Stimulated activated CD8-positive, alpha-beta memory T cell treated with anti-CD3 and anti-CD28 coated beads, Interleukin-4, amount 100 ng/mL, for 4 hours (primary cell): ENCODE results near the gene ITM2B.

Source experiments
- DNase-seq, 2 donors: peaks; one replicate each; pipeline ENCODE4 v3.0.0-alpha.2; 2020; ENCODE audit warnings: low read depth in 2 of 2, low spot score in 1 of 2

ITM2B gene

DNA sequence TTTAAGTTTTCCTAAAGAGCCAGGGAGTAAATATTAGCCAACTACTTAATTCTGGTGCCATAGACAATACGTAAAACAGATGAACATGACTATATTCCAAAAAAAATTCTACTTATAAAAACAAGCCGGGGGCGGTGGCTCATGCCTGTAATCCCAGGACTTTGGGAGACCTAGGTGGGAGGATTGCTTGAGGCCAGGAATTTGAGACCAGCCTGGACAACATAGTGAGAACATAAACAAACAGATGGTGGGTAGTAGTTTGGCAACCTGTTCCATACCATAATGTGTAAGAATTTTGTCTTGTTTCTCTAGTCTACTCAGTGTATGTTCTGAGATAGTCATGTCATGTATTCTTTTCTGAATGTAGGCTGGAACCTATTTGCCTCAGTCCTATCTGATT, 25.4 kb downstream of the ITM2B start:
- DNase-seq: no peak

DNA sequence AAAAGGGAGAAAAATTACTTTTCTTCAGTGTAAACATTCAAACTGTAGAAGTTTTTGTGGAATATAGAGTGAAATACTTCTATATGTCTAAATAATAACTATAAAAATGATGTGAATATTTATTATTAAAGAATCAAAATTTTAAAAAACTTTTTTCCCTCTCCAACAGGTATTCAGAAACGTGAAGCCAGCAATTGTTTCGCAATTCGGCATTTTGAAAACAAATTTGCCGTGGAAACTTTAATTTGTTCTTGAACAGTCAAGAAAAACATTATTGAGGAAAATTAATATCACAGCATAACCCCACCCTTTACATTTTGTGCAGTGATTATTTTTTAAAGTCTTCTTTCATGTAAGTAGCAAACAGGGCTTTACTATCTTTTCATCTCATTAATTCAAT, 28.0 kb downstream of the ITM2B start:
- no peak for DNase-seq

DNA sequence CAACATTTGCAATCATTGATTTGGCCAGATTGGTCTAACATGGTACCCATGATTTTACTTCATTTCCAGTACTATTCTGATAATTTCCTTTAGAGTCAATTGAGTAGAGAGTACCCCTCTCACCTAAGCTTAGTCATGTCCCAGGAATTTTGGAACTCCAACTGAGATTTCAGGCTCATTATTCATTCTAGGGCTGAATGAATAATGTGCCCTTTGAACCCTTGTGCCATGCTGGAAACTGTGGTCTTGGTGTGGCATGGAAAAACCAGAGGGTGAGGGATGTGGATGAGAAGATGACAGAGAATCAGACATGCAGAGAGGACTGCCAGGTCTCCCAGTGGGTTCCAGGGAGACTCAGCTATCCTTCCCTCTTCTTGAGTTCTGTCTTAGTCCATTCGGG, 30.2 kb downstream of the ITM2B start:
- DNase-seq: no peak

GRCh38 chr13:48264058-48264457, 31.1 kb downstream of the ITM2B start:
- DNase-seq: no peak

GRCh38 chr13:48265217-48265815, 32.3 kb downstream of the ITM2B start:
- DNase-seq: no peak

DNA sequence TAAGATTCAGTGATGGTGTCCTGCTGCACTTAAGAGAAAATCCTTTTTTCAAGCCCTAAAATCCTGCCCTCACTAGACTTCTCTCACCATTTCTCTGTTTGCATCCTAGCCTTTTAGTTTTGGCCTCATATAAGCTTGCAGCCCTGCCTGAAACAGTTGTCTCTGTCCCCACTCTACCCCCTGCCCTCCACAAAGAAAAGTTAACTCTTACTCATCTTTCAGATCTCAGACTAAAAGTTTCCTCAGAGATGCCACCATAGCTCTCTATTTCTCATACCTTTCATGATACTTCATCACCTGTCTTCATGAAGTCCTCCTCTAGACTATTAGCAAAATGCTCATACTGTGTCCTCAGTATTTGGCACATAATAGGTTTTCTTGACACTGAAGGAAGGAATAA, 33.1 kb downstream of the ITM2B start:
- no peak for DNase-seq

DNA sequence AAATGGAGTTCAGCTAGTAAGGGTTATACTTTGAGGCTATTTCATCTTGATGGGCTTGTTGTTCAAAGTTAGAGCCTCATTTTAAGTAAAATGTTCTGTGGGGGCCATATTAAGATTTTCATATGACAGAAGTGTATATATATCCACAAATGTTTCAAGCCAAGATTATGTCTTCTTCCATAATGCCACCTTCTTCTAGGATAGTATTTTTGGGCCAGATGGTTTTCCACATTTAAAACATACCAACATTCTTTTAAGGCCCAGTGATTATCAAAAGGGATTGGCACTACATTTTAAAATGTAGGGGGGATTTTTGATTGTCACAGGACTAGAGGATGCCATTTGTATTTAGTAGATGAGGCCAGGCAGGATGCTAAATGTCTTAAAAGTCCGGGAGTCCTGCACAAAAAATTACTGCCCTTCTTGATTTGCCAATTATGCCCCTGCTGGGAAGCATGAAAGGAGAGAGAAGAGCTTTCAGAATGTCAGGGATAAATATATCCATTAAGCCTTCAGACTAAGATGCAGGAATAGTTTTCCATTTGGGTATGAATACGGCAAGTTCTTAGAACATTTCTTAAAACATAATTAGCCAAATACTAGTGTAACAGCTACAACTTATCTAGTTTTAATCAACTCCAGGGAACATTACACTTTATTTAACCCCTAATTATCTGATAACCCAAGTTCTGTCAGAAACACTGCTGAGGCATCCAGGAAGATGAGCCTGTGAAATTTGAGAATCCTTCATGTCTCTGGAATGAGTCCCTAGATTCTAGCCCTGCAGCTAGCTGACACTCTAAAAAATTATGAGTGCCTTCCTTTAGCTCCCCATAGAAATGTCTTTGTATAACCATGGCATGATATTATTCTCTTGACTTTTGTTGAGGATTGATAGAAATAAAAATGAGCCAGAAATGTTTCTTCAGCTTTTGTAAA, 34.0 kb downstream of the ITM2B start:
- DNase-seq: no peak

- no peak for DNase-seq
Measured at GRCh38 chr13:48268019-48268418, 35.0 kb downstream of the ITM2B start.

GRCh38 chr13:48273346-48273745, 40.3 kb downstream of the ITM2B start:
- DNase-seq: no peak

DNA sequence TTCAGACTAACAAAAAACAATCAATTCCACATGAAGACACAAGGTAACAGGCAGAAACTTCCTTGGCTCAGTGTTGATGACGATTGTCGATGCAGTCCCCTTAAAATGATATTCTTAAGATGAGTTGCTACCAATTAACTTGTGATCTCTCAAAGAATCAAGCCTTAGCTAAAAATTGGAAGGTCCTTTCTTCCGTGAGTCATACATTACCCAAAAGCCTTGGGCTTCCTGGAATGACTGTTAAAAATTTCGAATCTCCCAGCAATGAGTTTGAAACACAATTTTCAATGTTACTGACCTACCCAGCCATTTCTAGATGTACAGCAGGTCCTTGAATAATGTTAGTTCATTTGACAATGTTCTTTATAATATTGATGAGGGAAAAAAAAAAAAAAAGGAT, 42.5 kb downstream of the ITM2B start:
- no peak for DNase-seq

- no peak for DNase-seq
Measured at GRCh38 chr13:48278806-48279205, 45.8 kb downstream of the ITM2B start.

DNA sequence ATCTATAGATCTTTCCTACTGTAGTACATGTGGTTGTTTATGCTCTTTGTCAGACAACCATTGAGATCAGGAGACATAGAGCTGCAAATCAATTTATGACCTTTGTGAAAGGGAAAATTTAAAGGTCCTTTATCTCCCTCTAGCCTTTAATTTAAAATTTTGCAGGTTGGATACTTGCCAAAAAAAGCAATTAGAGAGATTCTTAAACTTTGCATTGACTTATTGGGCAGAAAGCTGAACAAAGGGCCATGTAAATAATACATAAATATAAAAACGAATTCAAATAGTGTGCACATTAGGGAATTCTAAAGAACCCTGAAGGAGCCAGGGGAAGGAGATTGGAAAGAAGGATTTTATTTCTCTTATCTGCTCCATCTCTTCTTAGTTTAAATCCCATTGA, 48.5 kb downstream of the ITM2B start:
- no peak for DNase-seq

GRCh38 chr13:48291730-48292129, 58.7 kb downstream of the ITM2B start:
- DNase-seq: no peak

DNA sequence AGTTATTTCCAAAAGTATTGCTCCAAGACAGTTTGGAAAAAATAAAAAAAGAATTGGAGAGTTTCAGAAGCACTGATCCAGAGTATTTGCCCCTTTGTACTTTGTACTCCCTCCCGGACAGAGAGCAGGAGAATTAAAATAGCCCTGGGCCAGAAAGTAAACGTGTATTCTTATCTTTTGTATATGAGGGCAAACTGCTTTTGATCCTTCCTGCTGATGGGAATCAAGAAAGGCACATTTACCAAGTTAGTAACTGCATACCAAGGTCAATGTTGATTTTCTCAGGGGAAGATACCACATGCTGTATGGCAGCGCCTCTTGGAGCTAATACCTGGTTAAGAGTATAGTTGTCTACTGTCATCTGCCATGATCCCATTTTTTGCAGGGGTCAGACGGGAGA, 59.6 kb downstream of the ITM2B start:
- no peak for DNase-seq

GRCh38 chr13:48294653-48295052, 61.6 kb downstream of the ITM2B start:
- DNase-seq: no peak

- DNase-seq: no peak
Measured at GRCh38 chr13:48295271-48295670, 62.3 kb downstream of the ITM2B start.

GRCh38 chr13:48296528-48296927, 63.5 kb downstream of the ITM2B start:
- no peak for DNase-seq

GRCh38 chr13:48297131-48297786, 64.3 kb downstream of the ITM2B start:
- no peak for DNase-seq

- DNase-seq: no peak
Measured at GRCh38 chr13:48299591-48299990, 66.6 kb downstream of the ITM2B start.

DNA sequence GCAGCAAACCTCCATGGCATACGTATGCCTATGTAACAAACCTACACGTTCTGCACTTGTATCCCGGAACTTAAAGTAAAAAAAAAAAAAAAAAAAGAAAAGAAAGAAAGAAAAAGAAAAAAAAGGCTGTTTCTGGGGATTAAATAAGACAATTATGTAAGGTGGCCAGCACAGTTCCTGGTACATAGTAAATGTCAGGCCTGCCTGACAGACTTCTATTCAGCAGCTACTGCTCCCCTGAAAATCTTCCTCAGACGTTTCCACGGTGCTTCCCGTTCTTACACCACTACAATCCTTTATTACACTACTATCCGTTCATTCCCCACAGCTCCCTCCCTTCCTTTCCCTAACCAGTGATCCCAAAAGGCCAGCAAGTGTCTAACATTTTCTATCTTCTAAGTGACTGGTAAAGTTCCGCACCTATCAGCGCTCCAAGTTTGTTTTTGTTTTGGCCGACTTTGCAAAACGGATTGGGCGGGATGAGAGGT, 69.9 kb downstream of the ITM2B start:
- no peak for DNase-seq

GRCh38 chr13:48303359-48304142, 70.5 kb downstream of the ITM2B start, which contains the start of gene RB1:
Gene RB1 (plus strand): TSS chr13:48303751. CDS start chr13:48303913, 162 bp downstream.
- peak; percentile 73 to 79 for DNase-seq
